Adrenal gland (tissue), 12 donors: ENCODE measurements around the gene TMSB4X. TPM values are rescaled to one million over a fixed set of nuclear protein-coding genes. Genes with fewer than 3 reads are reported as not detected.

Experiments used
- DNase-seq, 7 donors: peaks; one replicate each; pipeline ENCODE4 v3.0.0-alpha.2; 2019 to 2020
- H3K27ac ChIP-seq, 5 donors: fragments of 200-600 bp; sonication (generic) in 4 of 5; 1 replicate in 3 of 5; 2 replicates in 2 of 5; pipeline versions ENCODE4 v1.5.1 to v1.8.0; 2016 to 2020; ENCODE audit warnings: mild to moderate bottlenecking in 1 of 5
- H3K27me3 ChIP-seq: fragments of 200-600 bp; 2 replicates; pipeline ENCODE4 v1.8.0; 2021
- H3K36me3 ChIP-seq, 2 donors: fragments of 200-600 bp; replicated peaks in 1 of 2; 1 replicate in 1 of 2; 2 replicates in 1 of 2; pipeline versions ENCODE4 v1.5.1 to v1.8.0; 2018 to 2022
- H3K4me1 ChIP-seq, 2 donors: fragments of 200-600 bp; replicated peaks in 1 of 2; 1 replicate in 1 of 2; 2 replicates in 1 of 2; pipeline versions ENCODE4 v1.5.1 to v1.8.0; 2018 to 2021
- H3K4me3 ChIP-seq, 4 donors: fragments of 200-600 bp; sonication (generic) in 3 of 4; one replicate each; pipeline ENCODE4 v1.5.1; 2016 to 2018
- H3K9me3 ChIP-seq, 3 donors: fragments of 200-600 bp; sonication (generic) in 1 of 3; replicated peaks in 1 of 3; 1 replicate in 2 of 3; 2 replicates in 1 of 3; pipeline versions ENCODE4 v1.5.1 to v1.8.0; 2016 to 2021
- CTCF ChIP-seq, 6 experiments: fragments of 450-650 bp in 4 of 6; fragments of 200-600 bp in 2 of 6; sonication (generic) in 1 of 6; IDR thresholded peaks; 1 replicate in 5 of 6; 2 replicates in 1 of 6; pipeline versions ENCODE4 v1.5.1 to v1.8.0; 2016 to 2021; ENCODE audit warnings: antibody characterized with exemption in 6 of 6, mild to moderate bottlenecking in 2 of 6, moderate library complexity in 1 of 6
- POLR2A ChIP-seq, 2 donors: fragments of 450-650 bp; IDR thresholded peaks; one replicate each; pipeline ENCODE4 v1.6.1; 2017; ENCODE audit warnings: antibody characterized with exemption in 2 of 2, mild to moderate bottlenecking in 2 of 2, moderate library complexity in 1 of 2
- WGBS, 4 donors: extraction: QIAGEN DNeasy Blood & Tissue Kit in 2 of 4; methylation state at CpG; one replicate each; pipeline versions ENCODE4 v1.1.5 to v1.1.7; 2013 to 2017; 5-methylcytosine and 5-hydroxymethylcytosine counted together
- intact Hi-C, 2 donors: fragments of 100-400 bp; cut with DNase I; formaldehyde crosslinking; loops; one replicate each; pipeline versions ENCODE4 v1.14.1 to v1.15.0; 2022 to 2023
- polyA plus RNA-seq, 3 donors: library from polyadenylated mRNA; stranded (reverse); fragments of 200-250 nt in 2 of 3; fragments of 350-450 nt in 1 of 3; fragmentation: Illumina TruSeq in 1 of 3; extraction: RNeasy Lipid Tissue Mini Kit (QIAGEN cat#74804) in 1 of 3; gene quantifications; one replicate each; pipeline ENCODE4 v1.2.3, GENCODE V29; 2013 to 2014
- total RNA-seq, 9 donors: library from RNA; depleted of rRNA in 4 of 9; stranded (reverse); fragments of >200 nt in 4 of 9; fragments of 120-200 nt in 1 of 9; fragmentation: NEBNext Ultra II Directional in 1 of 9; extraction: Animal tissue kit (Norgen Biotek cat#: 25700) in 1 of 9; gene quantifications; one replicate each; pipeline versions ENCODE4 v1.1.0 to v1.2.4, GENCODE V29; 2013 to 2023
- donor health status: healthy with polysubstance abuse.
- donor health status: Bipolar disorder and iron deficiency.
- donor health status: DM: yes; HTN: yes; CAD: no.
- donor health status: DM: no; HTN: no; CAD: no.
- donor health status: DM: no; HTN: no; CAD: no.
- donor health status: DM: yes; HTN: yes; CAD: no.

The TMSB4X gene
- total and polyA plus RNA-seq, 12 donors: 1,180 to 9,144 (median 3,958) TPM

GRCh38 chrX:12948495-12948894 is 26.4 kb upstream of the TMSB4X start:
- Histone ChIP-seq H3K4me3 (no peak overlapping the region), H3K9me3 (no peaks in the 10 kb centered on the region), H3K4me1 (peaks cover 0 to 20% of the 10 kb centered on the region in 2 donors), H3K27me3 (no peaks in the 10 kb centered on the region), H3K27ac (no peak overlapping the region), H3K36me3 (no peaks in the 10 kb centered on the region)
- intact Hi-C loops: no loop called here
- no peak for TF ChIP-seq POLR2A (IDR thresholded peaks at IDR 0.05)
- TF ChIP-seq CTCF (IDR thresholded peaks at IDR 0.05): no peak
- DNase-seq: no peak
- 86 to 100% (median 93%) methylated on average over 1 to 2 of the region's 2 CpGs for WGBS, 4 donors

GRCh38 chrX:12949205-12949926 is 25.5 kb upstream of the TMSB4X start:
- intact Hi-C loops: no loop called here
- no peaks in the 10 kb centered on the region for H3K9me3 ChIP-seq
- WGBS, 4 donors: 48 to 71% (median 58%) methylated on average over 3 to 5 of the region's 5 CpGs
- no peak overlapping the region for H3K4me3 ChIP-seq
- no peak for TF ChIP-seq POLR2A (IDR thresholded peaks at IDR 0.05)
- no peak for TF ChIP-seq CTCF (IDR thresholded peaks at IDR 0.05)
- H3K27ac ChIP-seq: peak overlapping the region in 4 of 5 donors; percentile 22 to 81 (median 64)
- no peaks in the 10 kb centered on the region for H3K27me3 ChIP-seq
- no peak for DNase-seq
- peaks cover 0 to 20% of the 10 kb centered on the region in 2 donors for H3K4me1 ChIP-seq
- no peaks in the 10 kb centered on the region for H3K36me3 ChIP-seq

- Histone ChIP-seq H3K9me3 (no peaks in the 10 kb centered on the region), H3K4me3 (no peak overlapping the region), H3K27ac (peak overlapping the region; percentile 7 to 81 (median 56)), H3K4me1 (peaks cover 0 to 20% of the 10 kb centered on the region in 2 donors), H3K36me3 (no peaks in the 10 kb centered on the region), H3K27me3 (no peaks in the 10 kb centered on the region)
- DNase-seq: peak; percentile 79 to 95 (median 87)
- intact Hi-C loops: no loop called here
- WGBS, 4 donors: 24 to 43% (median 37%) methylated on average over 10 to 11 of the region's 11 CpGs
- TF ChIP-seq POLR2A (IDR thresholded peaks at IDR 0.05): peak in 1 of 2 donors; percentile 33
- no peak for TF ChIP-seq CTCF (IDR thresholded peaks at IDR 0.05)
Observed at GRCh38 chrX:12949927-12950656, 24.8 kb upstream of the TMSB4X start.

GRCh38 chrX:12950851-12951594 is 23.9 kb upstream of the TMSB4X start:
- TF ChIP-seq POLR2A (IDR thresholded peaks at IDR 0.05): no peak
- TF ChIP-seq CTCF (IDR thresholded peaks at IDR 0.05): peak in 4 of 6 experiments; percentile 15 to 40 (median 28)
- intact Hi-C loops: no loop called here
- Histone ChIP-seq H3K27me3 (no peaks in the 10 kb centered on the region), H3K9me3 (no peaks in the 10 kb centered on the region), H3K36me3 (no peaks in the 10 kb centered on the region), H3K4me3 (no peak overlapping the region), H3K4me1 (peaks cover 0 to 27% of the 10 kb centered on the region in 2 donors), H3K27ac (peak overlapping the region in 4 of 5 donors; percentile 7 to 81 (median 55))
- WGBS, 4 donors: 53 to 62% (median 58%) methylated on average over 9 of the region's 9 CpGs
- peak in 1 of 7 donors; percentile 18 for DNase-seq
